BJ (cell line): ENCODE results near the gene SUGCT. TPM values are rescaled to one million over a fixed set of nuclear protein-coding genes. Genes with fewer than 3 reads are reported as not detected.

Source experiments
- CTCF ChIA-PET: fragments of 350-600 bp; formaldehyde crosslinking; extraction: SDS; loops from one replicate; lab custom pipeline; 2021; ENCODE audit warnings: antibody characterized with exemption, inconsistent platforms; lab: Yijun Ruan, JAX
- POLR2A ChIA-PET: fragments of 300-600 bp; sonication (Branson Sonifier 250); formaldehyde crosslinking; extraction: SDS; loops from one replicate; lab custom pipeline; 2021; ENCODE audit warnings: antibody characterized with exemption; lab: Charles Lee
- DNase-seq: peaks from one replicate; pipeline ENCODE4 v3.0.0-alpha.2; 2011; ENCODE audit warnings: low read depth
- H3K27me3 ChIP-seq: 2 replicates; pipeline ENCODE4 v1.6.0; 2011; ENCODE audit warnings: low read length; ENCODE audit not compliant: control insufficient read depth, insufficient read depth
- H3K36me3 ChIP-seq: 2 replicates; pipeline ENCODE4 v1.5.1; 2011; ENCODE audit warnings: low read length; ENCODE audit not compliant: control insufficient read depth, insufficient read depth
- H3K4me3 ChIP-seq: 2 replicates; pipeline ENCODE4 v1.5.1; 2011; ENCODE audit warnings: low read depth, mild to moderate bottlenecking, control low read depth, low read length
- CTCF ChIP-seq: IDR thresholded peaks from 2 replicates; pipeline ENCODE4 v1.5.1; 2011; ENCODE audit warnings: low read depth, mild to moderate bottlenecking, control low read depth, inconsistent platforms, low read length, moderate library complexity; ENCODE audit not compliant: insufficient read depth
- polyA plus RNA-seq: library from polyadenylated mRNA; depleted of rRNA; stranded (reverse); fragments of >200 nt; gene quantifications from 2 replicates; pipeline ENCODE4 v1.2.3, GENCODE V29; 2011

SUGCT gene
- polyA plus RNA-seq, 1 experiment = 10.6 TPM

- CTCF ChIA-PET = interaction anchor here (1.2 to 1.5 kb wide), 3 partner anchors 11 to 92 kb away, joined by 3 read pairs; no protein-coding TSS in a partner anchor
- Histone ChIP-seq H3K36me3 (no peaks in the 10 kb centered on the region), H3K4me3 (no peak overlapping the region), H3K27me3 (no peaks in the 10 kb centered on the region)
- no peak for TF ChIP-seq CTCF
- DNase-seq = no peak
- POLR2A ChIA-PET = no interaction called here
These were observed 581.2 kb downstream of the SUGCT start for GRCh38 chr7:40716052-40716451.

- POLR2A ChIA-PET = no interaction called here
- no peak overlapping the region for H3K4me3 ChIP-seq
- no peak for TF ChIP-seq CTCF
- no peak for DNase-seq
- H3K27me3 ChIP-seq = no peaks in the 10 kb centered on the region
- H3K36me3 ChIP-seq = no peaks in the 10 kb centered on the region
- CTCF ChIA-PET = interaction anchor here (1.2 kb wide), 1 partner anchor 25 kb away, joined by 3 read pairs; no protein-coding TSS in a partner anchor
These were observed 582.4 kb downstream of the SUGCT start for GRCh38 chr7:40717242-40717641.

- no peak for DNase-seq
- H3K4me3 ChIP-seq = no peak overlapping the region
- H3K27me3 ChIP-seq = no peaks in the 10 kb centered on the region
- CTCF ChIA-PET = no interaction called here
- no peak for TF ChIP-seq CTCF
- H3K36me3 ChIP-seq = no peaks in the 10 kb centered on the region
- POLR2A ChIA-PET = no interaction called here
These were observed 585.6 kb downstream of the SUGCT start for GRCh38 chr7:40720416-40720815.

- no peaks in the 10 kb centered on the region for H3K27me3 ChIP-seq
- peak; percentile 75 for DNase-seq
- no peaks in the 10 kb centered on the region for H3K36me3 ChIP-seq
- POLR2A ChIA-PET = interaction anchor here (0.5 kb wide), 1 partner anchor 59 kb away, joined by 3 read pairs; no protein-coding TSS in a partner anchor
- no peak overlapping the region for H3K4me3 ChIP-seq
- CTCF ChIA-PET = no interaction called here
- no peak for TF ChIP-seq CTCF
These were observed 586.6 kb downstream of the SUGCT start for GRCh38 chr7:40721342-40721949.

GRCh38 chr7:40722242-40722641 is 587.4 kb downstream of the SUGCT start:
- TF ChIP-seq CTCF = no peak
- DNase-seq = no peak
- Histone ChIP-seq H3K36me3 (no peaks in the 10 kb centered on the region), H3K27me3 (no peaks in the 10 kb centered on the region), H3K4me3 (no peak overlapping the region)
- ChIA-PET POLR2A (no interaction called here), CTCF (no interaction called here)
